BE2C (cell line): Measurements from ENCODE around the gene CCDC86.

Experiments
- DNase-seq: peaks from one replicate; pipeline ENCODE4 v3.0.0-alpha.2; 2020
- H3K27me3 ChIP-seq: fragments of 250-450 bp; sonication (Bioruptor Pico); 2 replicates; pipeline ENCODE4 v1.5.1; 2020; ENCODE audit warnings: mild to moderate bottlenecking
- H3K36me3 ChIP-seq: fragments of 250-450 bp; sonication (Bioruptor Pico); 2 replicates; pipeline ENCODE4 v1.5.1; 2020; ENCODE audit warnings: mild to moderate bottlenecking
- H3K4me1 ChIP-seq: fragments of 250-450 bp; sonication (Bioruptor Pico); 2 replicates; pipeline ENCODE4 v1.5.1; 2020
- H3K4me3 ChIP-seq: 2 replicates; pipeline ENCODE4 v1.5.1; 2011; ENCODE audit warnings: low read depth, low read length
- H3K9me3 ChIP-seq: fragments of 250-450 bp; sonication (Bioruptor Pico); 2 replicates; pipeline ENCODE4 v1.5.1; 2020
- CTCF ChIP-seq: IDR thresholded peaks from 2 replicates; pipeline ENCODE4 v1.5.1; 2012; ENCODE audit warnings: mild to moderate bottlenecking, low read depth, low read length

Gene CCDC86

GRCh38 chr11:60859616-60860250, 17.8 kb downstream of the CCDC86 start:
- no peaks in the 10 kb centered on the region for H3K27me3 ChIP-seq
- TF ChIP-seq CTCF = no peak
- H3K36me3 ChIP-seq = no peaks in the 10 kb centered on the region
- no peaks in the 10 kb centered on the region for H3K9me3 ChIP-seq
- DNase-seq = no peak
- H3K4me3 ChIP-seq = no peak overlapping the region
- H3K4me1 ChIP-seq = no peaks in the 10 kb centered on the region

- no peak for DNase-seq
- H3K4me3 ChIP-seq = no peak overlapping the region
- H3K9me3 ChIP-seq = no peaks in the 10 kb centered on the region
- no peak for TF ChIP-seq CTCF
- H3K27me3 ChIP-seq = no peaks in the 10 kb centered on the region
- H3K36me3 ChIP-seq = no peaks in the 10 kb centered on the region
- no peaks in the 10 kb centered on the region for H3K4me1 ChIP-seq
These were observed 19.0 kb downstream of the CCDC86 start for GRCh38 chr11:60860943-60861342.

GRCh38 chr11:60862171-60862570, 20.3 kb downstream of the CCDC86 start:
- no peaks in the 10 kb centered on the region for H3K36me3 ChIP-seq
- TF ChIP-seq CTCF = no peak
- no peaks in the 10 kb centered on the region for H3K27me3 ChIP-seq
- no peaks in the 10 kb centered on the region for H3K9me3 ChIP-seq
- no peaks in the 10 kb centered on the region for H3K4me1 ChIP-seq
- H3K4me3 ChIP-seq = no peak overlapping the region
- DNase-seq = no peak

- Histone ChIP-seq H3K36me3 (no peaks in the 10 kb centered on the region), H3K27me3 (no peaks in the 10 kb centered on the region), H3K4me1 (no peaks in the 10 kb centered on the region), H3K9me3 (no peaks in the 10 kb centered on the region), H3K4me3 (no peak overlapping the region)
- no peak for DNase-seq
- TF ChIP-seq CTCF = no peak
These were observed 21.9 kb downstream of the CCDC86 start for GRCh38 chr11:60863550-60864521.

- Histone ChIP-seq H3K27me3 (no peaks in the 10 kb centered on the region), H3K4me3 (no peak overlapping the region), H3K9me3 (no peaks in the 10 kb centered on the region), H3K4me1 (no peaks in the 10 kb centered on the region), H3K36me3 (no peaks in the 10 kb centered on the region)
- DNase-seq = no peak
- TF ChIP-seq CTCF = no peak
These were observed 23.1 kb downstream of the CCDC86 start for GRCh38 chr11:60864856-60865513.
